Esophagus squamous epithelium (tissue), 5 donors: ENCODE data around the gene DDX59. TPM values are rescaled to one million over a fixed set of nuclear protein-coding genes. Genes with fewer than 3 reads are reported as not detected.
A peak's percentile ranks its signal among the peaks of the same experiment; 100 is the strongest.

ENCODE experiments used
- DNase-seq: peaks from one replicate; lab custom pipeline; 2025; lab: John Stamatoyannopoulos, UW
- H3K27ac ChIP-seq, 4 donors: fragments of 200-600 bp; sonication (generic); one replicate each; pipeline ENCODE4 v1.5.1; 2016 to 2019; ENCODE audit warnings: mild to moderate bottlenecking in 1 of 4
- H3K27me3 ChIP-seq, 4 donors: fragments of 200-600 bp; sonication (generic); 1 replicate in 3 of 4; 2 replicates in 1 of 4; pipeline versions ENCODE4 v1.5.1 to v1.6.0; 2017 to 2021; ENCODE audit warnings: antibody characterized with exemption in 1 of 4
- H3K36me3 ChIP-seq, 3 donors: fragments of 200-600 bp; sonication (generic); one replicate each; pipeline ENCODE4 v1.5.1; 2016 to 2019
- H3K4me1 ChIP-seq, 3 donors: fragments of 200-600 bp; sonication (generic); one replicate each; pipeline ENCODE4 v1.5.1; 2017 to 2019
- H3K4me3 ChIP-seq, 4 donors: fragments of 200-600 bp; sonication (generic); 1 replicate in 3 of 4; 2 replicates in 1 of 4; pipeline ENCODE4 v1.5.1; 2016 to 2019; ENCODE audit warnings: mild to moderate bottlenecking in 2 of 4, moderate library complexity in 1 of 4
- H3K9me3 ChIP-seq, 3 donors: fragments of 200-600 bp; sonication (generic); one replicate each; pipeline ENCODE4 v1.5.1; 2016 to 2019
- POLR2A ChIP-seq, 4 donors: fragments of 450-650 bp; IDR thresholded peaks; one replicate each; pipeline ENCODE4 v1.6.1; 2017; ENCODE audit warnings: antibody characterized with exemption in 4 of 4, mild to moderate bottlenecking in 4 of 4, moderate library complexity in 3 of 4
- WGBS, 2 donors: methylation state at CpG; one replicate each; pipeline ENCODE4 v1.1.5; 2018; 5-methylcytosine and 5-hydroxymethylcytosine counted together
- intact Hi-C: fragments of 100-400 bp; cut with DNase I; formaldehyde crosslinking; loops from one replicate; pipeline ENCODE4 v1.15.0; 2022
- total RNA-seq, 4 donors: library from RNA; depleted of rRNA; stranded (reverse); fragments of >200 nt; gene quantifications; one replicate each; pipeline ENCODE4 v1.1.0, GENCODE V29; 2016
- TF ChIP-seq, protein P1 (sequence below), 6 experiments: fragments of 450-650 bp in 4 of 6; fragments of 200-600 bp in 2 of 6; sonication (generic) in 2 of 6; IDR thresholded peaks; one replicate each; pipeline ENCODE4 v1.5.1; 2016 to 2019; ENCODE audit warnings: antibody characterized with exemption in 6 of 6, mild to moderate bottlenecking in 4 of 6, moderate library complexity in 4 of 6
- donor health status: DM: yes; HTN: yes; CAD: no.

The DDX59 gene
- total RNA-seq, 4 donors from 2014 or later: 10.2 to 16.8 (median 12.4) TPM

DNA sequence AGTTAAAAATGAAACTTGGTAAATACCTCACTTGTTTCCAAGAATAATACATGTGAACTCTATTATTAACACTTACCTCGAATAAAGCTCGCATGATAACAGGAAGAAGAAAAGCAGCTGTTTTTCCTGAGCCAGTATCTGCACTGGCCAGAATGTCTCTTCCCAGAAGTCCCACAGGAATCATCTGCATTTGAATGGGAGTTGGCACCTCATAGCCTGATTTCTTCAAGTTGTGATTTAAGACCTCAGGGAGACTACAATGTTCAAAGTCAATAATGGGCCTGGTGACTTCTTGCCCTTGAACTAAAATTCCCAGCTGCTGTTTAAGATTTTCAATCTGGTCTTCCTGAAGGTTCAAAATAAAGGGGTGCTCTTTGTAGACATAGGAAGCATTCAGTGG, 3.8 kb downstream of the DDX59 start:
- intact Hi-C loops: loop anchor here (10.0 kb wide), 1 partner anchor 69 kb away; the partner anchor contains the start of gene CAMSAP2
- H3K27me3 ChIP-seq: no peaks in the 10 kb centered on the region
- peak overlapping the region in 2 of 4 donors; percentile 7 to 35 for H3K27ac ChIP-seq
- H3K9me3 ChIP-seq: no peaks in the 10 kb centered on the region
- DNase-seq: no peak
- peaks cover 0 to 68% (median 0%) of the 10 kb centered on the region in 3 donors for H3K36me3 ChIP-seq
- TF ChIP-seq POLR2A (IDR thresholded peaks at IDR 0.05): no peak
- TF ChIP-seq, protein P1, sequence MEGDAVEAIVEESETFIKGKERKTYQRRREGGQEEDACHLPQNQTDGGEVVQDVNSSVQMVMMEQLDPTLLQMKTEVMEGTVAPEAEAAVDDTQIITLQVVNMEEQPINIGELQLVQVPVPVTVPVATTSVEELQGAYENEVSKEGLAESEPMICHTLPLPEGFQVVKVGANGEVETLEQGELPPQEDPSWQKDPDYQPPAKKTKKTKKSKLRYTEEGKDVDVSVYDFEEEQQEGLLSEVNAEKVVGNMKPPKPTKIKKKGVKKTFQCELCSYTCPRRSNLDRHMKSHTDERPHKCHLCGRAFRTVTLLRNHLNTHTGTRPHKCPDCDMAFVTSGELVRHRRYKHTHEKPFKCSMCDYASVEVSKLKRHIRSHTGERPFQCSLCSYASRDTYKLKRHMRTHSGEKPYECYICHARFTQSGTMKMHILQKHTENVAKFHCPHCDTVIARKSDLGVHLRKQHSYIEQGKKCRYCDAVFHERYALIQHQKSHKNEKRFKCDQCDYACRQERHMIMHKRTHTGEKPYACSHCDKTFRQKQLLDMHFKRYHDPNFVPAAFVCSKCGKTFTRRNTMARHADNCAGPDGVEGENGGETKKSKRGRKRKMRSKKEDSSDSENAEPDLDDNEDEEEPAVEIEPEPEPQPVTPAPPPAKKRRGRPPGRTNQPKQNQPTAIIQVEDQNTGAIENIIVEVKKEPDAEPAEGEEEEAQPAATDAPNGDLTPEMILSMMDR (IDR thresholded peaks at IDR 0.05): no peak
- H3K4me3 ChIP-seq: no peak overlapping the region
- WGBS, 2 donors: 15 to 20% methylated on average over 2 of the region's 2 CpGs
- H3K4me1 ChIP-seq: peaks cover 12 to 56% (median 18%) of the 10 kb centered on the region in 3 donors

DNA sequence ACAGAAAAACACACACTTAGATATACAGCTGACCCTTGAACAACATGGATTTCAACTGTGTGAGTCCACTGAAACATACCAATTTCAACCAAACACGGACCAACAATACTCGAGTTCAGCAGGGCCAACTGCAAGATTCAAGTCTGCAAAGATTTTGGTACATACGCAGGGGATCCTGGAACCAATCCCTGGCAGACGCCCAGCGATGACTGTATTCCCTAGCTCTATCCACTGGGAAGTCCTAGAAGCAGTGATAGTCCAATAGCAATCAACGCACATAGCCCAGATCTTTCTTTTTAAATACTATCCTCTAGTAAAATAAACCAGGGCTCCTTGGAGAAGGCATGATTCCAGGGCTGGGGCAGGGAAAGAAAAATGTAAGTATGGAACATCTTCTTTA, 9.0 kb downstream of the DDX59 start:
- no peaks in the 10 kb centered on the region for H3K27me3 ChIP-seq
- H3K36me3 ChIP-seq: peaks cover 0 to 100% (median 12%) of the 10 kb centered on the region in 3 donors
- 89 to 90% methylated on average over 6 of the region's 6 CpGs for WGBS, 2 donors
- DNase-seq: no peak
- H3K27ac ChIP-seq: no peak overlapping the region
- H3K4me1 ChIP-seq: peaks cover 0 to 27% (median 4%) of the 10 kb centered on the region in 3 donors
- H3K4me3 ChIP-seq: no peak overlapping the region
- no peak for TF ChIP-seq POLR2A (IDR thresholded peaks at IDR 0.05)
- TF ChIP-seq, protein P1 (IDR thresholded peaks at IDR 0.05): no peak
- intact Hi-C loops: loop anchor here (10.0 kb wide), 1 partner anchor 74 kb away; the partner anchor contains the start of gene CAMSAP2
- H3K9me3 ChIP-seq: no peaks in the 10 kb centered on the region

DNA sequence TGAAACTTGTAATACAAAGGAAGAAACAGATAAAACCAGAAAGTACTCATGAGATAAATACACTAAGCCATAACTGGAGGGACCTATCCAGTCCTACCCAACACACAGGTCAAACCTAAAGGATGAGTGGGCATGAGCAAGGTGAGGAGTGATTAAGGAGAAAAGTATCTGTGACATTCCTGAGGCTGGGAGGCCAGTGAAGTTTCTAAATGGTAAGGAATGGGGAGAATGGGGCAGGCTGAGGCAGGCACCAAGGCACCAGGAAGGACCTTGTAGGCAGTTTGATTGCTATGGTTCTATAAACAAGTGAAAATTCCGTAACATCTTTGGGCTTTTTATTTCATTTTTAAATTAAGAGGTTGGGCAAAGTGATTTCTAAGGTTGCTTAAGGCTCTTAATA, 10.4 kb downstream of the DDX59 start:
- DNase-seq: no peak
- Histone ChIP-seq H3K36me3 (peaks cover 0 to 100% (median 12%) of the 10 kb centered on the region in 3 donors), H3K9me3 (no peaks in the 10 kb centered on the region), H3K4me1 (peaks cover 0 to 18% (median 3%) of the 10 kb centered on the region in 3 donors), H3K4me3 (no peak overlapping the region), H3K27me3 (no peaks in the 10 kb centered on the region), H3K27ac (no peak overlapping the region)
- TF ChIP-seq POLR2A (IDR thresholded peaks at IDR 0.05): no peak
- TF ChIP-seq, protein P1 (IDR thresholded peaks at IDR 0.05): no peak
- intact Hi-C loops: no loop called here
- WGBS, 2 donors: 38 to 52% methylated on average over 1 of the region's 1 CpG

DNA sequence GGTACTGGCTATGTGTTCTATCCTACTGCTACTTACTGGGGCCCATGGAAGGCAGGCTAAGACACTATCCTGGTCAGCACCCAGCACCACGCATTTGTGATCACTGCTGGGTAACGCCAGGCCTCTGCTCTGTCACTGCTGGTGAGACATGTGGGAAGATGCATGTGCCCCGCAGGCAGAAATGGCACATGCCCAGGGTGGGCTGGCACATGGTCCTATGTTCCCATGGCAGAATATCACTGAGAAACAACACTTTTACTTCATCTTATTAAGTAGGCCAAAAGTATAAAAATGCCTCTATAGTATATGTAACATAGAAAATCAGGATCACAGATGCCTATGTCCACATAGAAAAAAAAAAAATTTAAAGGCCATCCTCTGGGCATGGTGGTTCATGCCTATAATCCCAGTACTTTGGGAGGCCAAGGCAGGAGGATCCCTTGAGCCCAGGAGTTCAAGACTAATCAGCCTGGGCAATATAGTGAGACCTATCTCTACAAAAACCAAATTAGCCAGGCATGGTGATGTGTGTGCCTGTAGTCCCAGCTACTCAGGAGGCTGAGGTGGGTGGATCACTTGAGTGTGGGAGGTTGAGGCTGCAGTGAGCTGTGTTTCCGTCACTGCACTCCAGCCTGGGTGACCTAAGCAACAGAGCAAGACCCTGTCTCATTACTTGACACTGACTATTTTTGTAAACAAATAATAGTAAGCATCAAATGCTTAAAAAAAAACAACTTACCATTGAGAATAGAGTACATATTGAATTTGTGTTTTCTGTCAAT, 11.5 kb downstream of the DDX59 start:
- DNase-seq: no peak
- no peak overlapping the region for H3K27ac ChIP-seq
- intact Hi-C loops: no loop called here
- H3K36me3 ChIP-seq: peaks cover 0 to 100% (median 12%) of the 10 kb centered on the region in 3 donors
- H3K4me3 ChIP-seq: no peak overlapping the region
- peaks cover 0 to 13% (median 3%) of the 10 kb centered on the region in 3 donors for H3K4me1 ChIP-seq
- no peaks in the 10 kb centered on the region for H3K27me3 ChIP-seq
- no peak for TF ChIP-seq POLR2A (IDR thresholded peaks at IDR 0.05)
- TF ChIP-seq, protein P1 (IDR thresholded peaks at IDR 0.05): no peak
- 85 to 93% methylated on average over 4 of the region's 4 CpGs for WGBS, 2 donors
- H3K9me3 ChIP-seq: no peaks in the 10 kb centered on the region

DNA sequence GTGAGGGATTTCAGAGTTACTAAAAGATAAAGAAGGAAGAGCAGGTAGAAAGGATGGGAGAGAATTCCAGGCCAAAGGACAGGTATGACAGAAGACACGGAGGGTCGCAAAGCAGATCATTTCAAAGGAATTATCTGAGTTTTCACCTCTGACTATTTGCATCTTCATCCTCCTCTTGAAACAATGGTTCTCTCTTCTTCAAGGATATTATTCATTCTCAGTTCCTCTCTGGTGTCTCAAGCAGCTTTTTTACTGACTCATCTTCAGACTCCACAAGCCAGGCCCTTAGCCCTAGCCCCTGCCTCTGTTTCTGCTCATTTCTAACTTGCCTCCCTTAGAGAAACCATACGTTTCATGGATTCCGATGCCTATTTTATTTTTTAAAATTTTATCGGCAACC, 15.0 kb downstream of the DDX59 start:
- H3K4me3 ChIP-seq: no peak overlapping the region
- 80 to 88% methylated on average over 5 of the region's 5 CpGs for WGBS, 2 donors
- no peak for DNase-seq
- no peak overlapping the region for H3K27ac ChIP-seq
- no peak for TF ChIP-seq POLR2A (IDR thresholded peaks at IDR 0.05)
- TF ChIP-seq, protein P1 (IDR thresholded peaks at IDR 0.05): no peak
- peaks cover 0 to 6% (median 3%) of the 10 kb centered on the region in 3 donors for H3K4me1 ChIP-seq
- H3K9me3 ChIP-seq: no peaks in the 10 kb centered on the region
- peaks cover 0 to 100% (median 12%) of the 10 kb centered on the region in 3 donors for H3K36me3 ChIP-seq
- intact Hi-C loops: no loop called here
- no peaks in the 10 kb centered on the region for H3K27me3 ChIP-seq
